HG03432 (cell line): Measurements from ENCODE around the gene FOXRED2.
"Not testable (repeated sequence)": the region's sequence is repeated elsewhere in the genome, so short reads cannot be mapped to it uniquely, and the experiment has no call there.

Experiments used
- ATAC-seq: cut with Tn5 transposase; IDR thresholded peaks from one replicate; pipeline ENCODE4 v1.9.1; 2021; ENCODE audit warnings: mild to moderate bottlenecking, moderate library complexity; ENCODE audit not compliant: unreplicated experiment

Gene FOXRED2

GRCh38 chr22:36506637-36507517, at the start of gene FOXRED2:
FOXRED2 (minus strand) TSS chr22:36507040; CDS start chr22:36506422, 618 bp downstream.
- ATAC-seq = peak; percentile 80

DNA sequence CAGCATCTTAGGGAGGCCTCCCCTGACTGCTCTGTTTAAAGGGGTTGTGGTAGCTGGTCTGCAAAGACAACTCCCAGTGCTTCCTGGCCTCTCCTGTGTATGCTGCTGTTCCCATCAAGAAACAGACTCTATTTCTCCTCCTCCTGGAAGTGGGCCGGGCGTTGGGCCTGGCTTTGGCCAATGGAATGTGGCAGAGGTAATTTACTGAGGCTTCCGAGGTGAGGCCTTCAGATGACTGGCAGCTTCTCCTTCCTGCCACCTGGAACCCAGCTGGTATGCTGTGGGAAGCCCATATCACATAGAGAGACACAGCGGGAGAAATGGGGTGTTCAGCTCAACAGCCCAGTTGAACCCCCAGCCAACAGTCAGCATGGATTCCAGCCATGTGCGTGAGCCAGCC, 47.3 kb upstream of the FOXRED2 start:
- ATAC-seq = no peak

DNA sequence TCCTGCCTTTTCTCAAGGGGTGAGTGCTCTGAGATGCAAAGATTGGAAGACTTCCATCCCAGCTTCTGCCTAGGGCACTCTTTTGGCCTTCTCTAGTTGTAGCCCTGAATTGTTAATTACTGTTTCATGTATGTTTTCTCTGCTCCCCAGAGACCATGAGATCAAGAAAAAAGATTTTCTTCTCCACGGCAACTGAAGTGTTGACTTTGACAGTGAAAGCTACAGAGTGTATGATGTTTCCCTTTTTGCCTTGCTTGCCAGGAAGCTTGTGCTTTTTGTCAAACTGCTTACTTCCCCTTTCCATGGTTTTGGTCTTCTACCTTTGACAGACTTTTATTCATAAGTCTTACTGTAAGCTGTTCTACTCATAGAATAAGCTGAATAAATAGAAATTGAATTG, 45.4 kb upstream of the FOXRED2 start:
- ATAC-seq = no peak

GRCh38 chr22:36550701-36551495, 44.1 kb upstream of the FOXRED2 start:
- no peak for ATAC-seq

DNA sequence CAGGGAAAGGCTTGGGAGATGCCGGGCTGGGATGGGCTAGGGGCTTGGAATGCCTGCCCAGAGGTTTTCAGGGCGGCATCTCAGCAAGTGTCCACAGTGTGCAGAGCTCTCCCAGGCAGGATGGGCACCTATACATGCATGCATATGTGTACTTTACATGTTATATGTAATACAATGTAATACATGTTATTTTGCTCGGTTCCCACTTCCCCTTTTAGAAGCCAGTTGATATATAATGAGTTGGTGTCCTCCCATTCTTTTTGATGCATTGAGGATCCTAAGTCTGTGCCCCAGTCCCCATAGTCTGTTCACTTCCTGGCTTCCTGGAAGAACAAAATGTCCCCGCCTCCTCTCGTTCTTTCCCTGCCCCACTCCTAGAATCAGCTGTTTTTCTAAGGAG, 42.2 kb upstream of the FOXRED2 start:
- no peak for ATAC-seq

GRCh38 chr22:36548606-36549005, 41.8 kb upstream of the FOXRED2 start:
- no peak for ATAC-seq

GRCh38 chr22:36546932-36547331, 40.1 kb upstream of the FOXRED2 start:
- no peak for ATAC-seq

GRCh38 chr22:36546092-36546804, 39.4 kb upstream of the FOXRED2 start:
- no peak for ATAC-seq

DNA sequence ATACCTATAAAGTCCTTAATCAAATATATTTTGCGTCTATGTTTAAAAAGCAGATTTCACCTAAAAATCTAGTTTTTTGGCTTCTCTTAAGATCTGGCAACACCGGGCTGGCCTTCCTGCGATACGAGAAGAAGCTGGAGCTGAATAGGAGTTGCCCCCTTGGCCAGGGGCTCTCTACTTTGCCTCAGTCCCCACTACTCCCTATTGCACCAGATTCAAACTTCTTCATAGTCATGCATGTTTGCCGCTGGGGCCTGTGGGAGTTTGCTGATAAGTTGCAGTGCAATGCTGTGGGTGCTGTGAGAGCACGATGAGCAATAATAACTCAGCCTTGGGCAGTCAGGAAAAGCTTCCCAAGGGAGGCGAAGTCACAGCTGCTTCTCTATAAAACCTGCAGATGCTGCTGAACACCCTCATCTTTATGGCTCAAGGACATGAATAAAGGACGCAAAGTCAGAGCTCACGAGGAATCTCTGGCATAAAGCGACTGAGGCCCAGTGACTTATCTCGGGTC, 37.3 kb upstream of the FOXRED2 start:
- no peak for ATAC-seq

GRCh38 chr22:36541831-36542411, 35.1 kb upstream of the FOXRED2 start:
- ATAC-seq = no peak

GRCh38 chr22:36540867-36541642, 34.2 kb upstream of the FOXRED2 start:
- no peak for ATAC-seq

DNA sequence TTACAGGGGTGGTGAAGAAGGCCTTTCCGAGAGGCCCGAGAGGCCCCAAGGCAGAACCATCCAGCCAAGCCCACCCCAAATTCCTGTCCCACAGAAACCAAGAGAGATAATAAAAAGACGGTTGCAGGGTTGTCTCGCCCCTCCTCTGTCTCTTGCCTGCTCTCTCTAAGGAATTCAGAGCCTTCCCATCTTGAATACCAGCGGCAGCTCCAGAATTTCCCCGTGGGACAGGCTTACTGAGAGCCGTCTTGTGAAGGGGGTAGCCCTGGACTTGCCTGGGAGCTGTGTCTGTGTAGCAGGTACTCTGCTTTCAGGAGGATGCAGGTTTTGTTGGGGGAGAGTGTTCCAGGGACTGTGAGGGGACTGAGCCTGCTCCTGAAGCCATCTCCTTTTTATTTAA, 31.7 kb upstream of the FOXRED2 start:
- no peak for ATAC-seq

DNA sequence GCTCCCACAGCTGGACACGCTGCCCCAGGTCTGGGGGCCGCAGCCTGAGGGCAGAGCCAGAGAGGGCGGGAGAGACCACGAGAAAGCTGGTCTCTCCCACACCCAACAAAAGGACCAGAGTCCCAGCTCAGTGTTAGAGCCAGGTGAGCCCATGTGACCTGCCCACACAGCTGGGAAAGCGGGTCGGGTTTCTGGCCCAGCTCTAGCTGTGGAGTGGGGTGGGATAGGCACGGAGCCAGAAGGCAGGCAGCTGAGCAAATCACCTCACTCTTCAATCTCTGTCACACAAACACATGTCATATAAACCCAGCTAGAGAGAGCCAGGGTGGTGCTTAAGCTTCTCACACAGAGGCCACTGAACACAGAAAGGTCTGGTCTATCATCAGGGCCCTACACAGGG, 29.9 kb upstream of the FOXRED2 start:
- no peak for ATAC-seq

GRCh38 chr22:36533320-36533719, 26.5 kb upstream of the FOXRED2 start:
- not testable (repeated sequence) for ATAC-seq

DNA sequence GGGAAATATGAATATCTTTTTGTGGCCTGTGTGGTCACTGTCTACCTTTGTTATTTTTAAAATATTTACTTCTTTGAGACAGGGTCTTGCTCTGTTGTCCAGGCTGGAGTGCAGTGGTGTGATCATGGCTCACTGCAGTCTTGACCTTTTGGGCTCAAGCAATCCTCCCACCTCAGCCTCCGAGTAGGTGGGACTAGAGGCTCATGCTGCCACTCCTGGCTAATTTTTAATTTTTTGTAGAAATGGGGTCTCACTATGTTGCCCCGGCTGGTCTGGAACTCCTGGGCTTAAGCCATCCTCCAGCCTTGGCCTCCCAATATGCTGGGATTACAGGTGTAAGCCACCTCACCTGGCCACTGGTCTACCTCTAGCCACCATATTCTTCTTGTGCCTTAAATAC, 25.6 kb upstream of the FOXRED2 start:
- no peak for ATAC-seq

GRCh38 chr22:36528795-36529751, 22.2 kb upstream of the FOXRED2 start, which contains the start of gene EIF3D:
EIF3D (minus strand) TSS chr22:36529166; CDS start chr22:36526121, 3,045 bp downstream.
- peak; percentile 92 for ATAC-seq

GRCh38 chr22:36528341-36528740, 21.5 kb upstream of the FOXRED2 start:
- no peak for ATAC-seq

DNA sequence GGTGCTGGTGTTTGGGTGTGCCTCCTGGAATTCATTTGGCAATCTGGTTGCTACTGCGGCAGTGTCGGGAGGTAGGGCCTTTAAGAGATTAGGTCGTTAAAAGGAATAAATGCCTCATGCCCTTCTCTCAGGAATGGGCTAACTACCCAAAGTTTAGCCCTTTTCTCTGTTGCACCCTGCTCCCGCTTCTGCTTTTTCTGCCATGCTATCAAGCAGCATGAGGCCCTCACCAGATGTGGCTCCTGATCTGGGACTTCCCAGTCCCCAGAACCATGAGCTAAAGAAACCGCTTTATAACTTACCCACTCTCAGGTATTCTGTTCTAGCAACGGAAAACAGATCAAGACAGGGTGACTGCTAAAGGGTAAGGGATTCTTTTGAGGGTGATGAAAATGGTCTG, 15.8 kb upstream of the FOXRED2 start:
- ATAC-seq = no peak

DNA sequence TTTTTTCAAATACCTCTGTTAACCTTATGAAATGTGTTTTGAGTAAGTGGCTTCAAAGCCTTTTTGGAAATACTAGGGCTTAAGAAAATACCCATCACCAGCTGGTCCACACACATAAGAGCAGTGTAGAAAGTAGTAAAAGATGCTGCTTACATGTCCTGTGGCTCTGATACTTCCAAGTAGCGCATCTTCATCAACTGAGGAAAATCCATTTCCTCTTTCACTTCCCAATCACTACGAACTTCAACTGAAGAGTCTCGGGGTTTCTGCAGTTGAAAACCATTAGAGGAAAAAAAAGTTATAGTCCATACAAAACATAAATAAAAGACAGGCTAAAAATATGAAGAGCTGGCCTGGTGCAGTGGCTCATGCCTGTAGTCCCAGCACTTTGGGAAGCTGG, 13.6 kb upstream of the FOXRED2 start:
- ATAC-seq = no peak
